OCI-M1 (cell line): ENCODE results near the gene PIK3CA.

Experiments
- DNase-seq: peaks from one replicate; lab custom pipeline; 2025; lab: John Stamatoyannopoulos, UW

Gene PIK3CA

GRCh38 chr3:179158336-179159039, 10.3 kb downstream of the PIK3CA start:
- DNase-seq: no peak

- DNase-seq: no peak
These were observed 15.3 kb downstream of the PIK3CA start for GRCh38 chr3:179163503-179163902.

- DNase-seq: no peak
These were observed 16.7 kb downstream of the PIK3CA start for GRCh38 chr3:179164857-179165256.

DNA sequence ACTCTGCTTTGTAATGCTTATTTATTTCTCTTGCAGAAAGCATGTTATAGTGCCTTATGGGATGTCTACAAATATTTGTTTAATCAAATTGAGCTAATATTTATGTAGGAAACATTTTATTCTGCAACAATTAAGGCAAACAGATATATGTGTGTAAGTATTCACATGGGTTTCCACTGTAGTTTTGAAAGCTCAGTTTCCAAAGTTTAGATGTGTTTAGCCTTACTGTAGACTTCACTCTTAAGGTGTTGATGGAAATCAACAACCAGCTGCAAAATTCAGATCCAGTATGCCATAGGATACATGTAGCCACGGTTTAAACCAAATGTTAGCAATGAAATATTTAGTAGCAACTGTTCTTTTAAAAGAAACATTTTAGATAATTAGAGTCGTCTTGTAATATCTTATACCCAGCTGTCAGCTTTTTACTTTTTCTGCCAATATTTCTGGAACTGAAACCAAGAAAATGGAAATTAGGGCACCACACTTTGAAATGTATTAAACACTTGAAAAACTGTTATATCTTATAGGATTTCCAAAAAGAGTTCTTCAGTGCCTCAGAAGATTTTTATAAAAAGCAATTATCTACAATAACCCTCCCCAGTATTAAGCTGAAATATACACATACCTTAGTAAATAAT, 18.5 kb downstream of the PIK3CA start:
- DNase-seq: no peak

GRCh38 chr3:179168918-179169317, 20.8 kb downstream of the PIK3CA start:
- DNase-seq: no peak

DNA sequence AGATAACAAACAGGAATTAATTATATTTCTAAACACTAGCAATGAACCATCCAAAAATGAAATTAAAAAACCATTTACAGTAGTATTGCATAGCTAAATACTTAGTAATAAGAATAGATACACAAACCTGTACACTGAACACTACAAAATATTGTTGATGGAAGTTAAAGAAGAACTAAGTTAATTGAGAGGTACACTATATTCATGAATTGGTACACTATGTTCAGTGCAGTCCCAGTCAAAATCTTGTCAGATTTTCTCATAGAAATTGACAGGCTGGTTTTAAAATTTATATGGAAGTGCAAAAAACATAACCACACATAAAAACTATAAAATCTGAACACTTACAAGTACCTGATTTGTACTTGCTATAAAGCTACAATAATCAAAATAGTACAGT, 24.4 kb downstream of the PIK3CA start:
- DNase-seq: no peak

GRCh38 chr3:179174316-179174715, 26.2 kb downstream of the PIK3CA start:
- DNase-seq: no peak

DNA sequence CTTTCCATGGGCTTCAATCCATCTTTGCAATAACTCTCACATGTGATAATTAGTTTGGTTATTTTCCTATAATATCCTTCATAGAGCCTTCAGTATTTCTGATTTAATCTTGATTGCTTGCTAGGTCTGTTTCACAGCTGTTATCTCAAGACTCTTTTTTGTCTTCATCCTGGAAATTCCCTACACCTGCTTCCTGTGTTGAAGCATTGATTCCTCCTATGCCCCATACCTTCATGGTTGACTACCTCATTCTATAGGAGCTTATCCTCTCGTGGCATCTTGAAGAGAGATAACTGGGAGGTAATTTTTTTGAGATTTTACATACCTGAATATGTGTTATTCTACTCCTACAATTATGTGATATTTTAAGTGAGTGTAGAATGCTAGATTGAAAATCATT, 26.7 kb downstream of the PIK3CA start:
- no peak for DNase-seq

DNA sequence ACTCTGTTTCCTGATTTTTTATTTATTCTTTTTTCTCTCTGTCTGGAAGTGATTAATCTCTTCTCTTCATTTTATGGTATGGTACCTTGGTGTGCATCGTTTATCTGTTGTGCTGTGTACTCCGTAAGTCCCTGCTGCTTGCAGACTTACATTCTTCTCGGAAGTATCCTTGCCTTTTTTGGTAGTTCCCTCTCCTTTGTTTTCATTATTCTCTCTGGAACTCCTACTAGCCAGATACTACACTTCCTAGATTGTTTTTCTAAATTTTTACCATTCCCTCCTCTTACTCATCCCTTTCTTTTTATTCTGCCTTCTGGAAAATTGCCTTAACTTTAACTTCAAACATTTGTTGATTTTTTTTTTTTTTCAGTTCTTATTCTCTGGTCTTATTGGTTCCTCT, 27.2 kb downstream of the PIK3CA start:
- DNase-seq: no peak

GRCh38 chr3:179177611-179178010, 29.5 kb downstream of the PIK3CA start:
- no peak for DNase-seq

- DNase-seq: no peak
These were observed 31.1 kb downstream of the PIK3CA start for GRCh38 chr3:179179256-179179655.

DNA sequence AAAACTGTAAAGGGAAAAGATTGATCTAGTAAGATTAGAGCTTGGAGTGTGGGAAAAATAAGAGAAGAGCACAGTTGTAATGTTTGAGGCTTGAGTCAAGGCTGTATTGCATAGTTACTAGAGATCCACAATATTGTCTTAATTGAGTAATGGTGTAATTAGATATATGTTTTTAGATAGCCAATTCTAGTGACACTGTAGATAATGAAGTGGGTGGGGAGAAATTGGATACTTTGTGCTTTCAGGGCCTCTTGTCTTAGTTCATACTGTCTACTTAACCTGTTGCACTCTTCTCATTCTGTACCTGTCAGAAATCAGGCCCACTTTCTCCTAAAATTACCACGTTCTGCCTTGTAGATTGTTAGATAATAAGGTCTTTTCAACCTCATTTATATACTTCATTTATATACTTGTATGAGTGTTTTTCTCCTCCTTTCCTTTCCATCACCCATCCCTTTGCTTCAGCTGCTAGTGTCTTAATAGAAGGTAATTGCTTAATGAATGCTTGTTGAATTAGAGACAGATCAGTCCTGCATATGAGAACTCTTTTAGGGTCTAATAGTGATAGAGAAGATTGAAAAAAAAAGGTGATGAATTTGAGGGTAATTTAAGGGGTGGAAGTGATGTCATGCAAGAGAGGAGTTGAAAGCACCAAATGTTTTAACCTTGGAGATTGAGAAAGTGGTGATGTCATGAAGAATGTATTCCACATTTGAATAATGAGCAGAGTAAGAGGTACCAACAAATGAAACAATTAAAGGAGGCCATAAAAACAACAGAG, 32.0 kb downstream of the PIK3CA start:
- DNase-seq: peak; percentile 40

GRCh38 chr3:179181021-179181472, 32.9 kb downstream of the PIK3CA start:
- DNase-seq: peak; percentile 58

- DNase-seq: peak; percentile 46
These were observed 33.9 kb downstream of the PIK3CA start for GRCh38 chr3:179181993-179182551.

DNA sequence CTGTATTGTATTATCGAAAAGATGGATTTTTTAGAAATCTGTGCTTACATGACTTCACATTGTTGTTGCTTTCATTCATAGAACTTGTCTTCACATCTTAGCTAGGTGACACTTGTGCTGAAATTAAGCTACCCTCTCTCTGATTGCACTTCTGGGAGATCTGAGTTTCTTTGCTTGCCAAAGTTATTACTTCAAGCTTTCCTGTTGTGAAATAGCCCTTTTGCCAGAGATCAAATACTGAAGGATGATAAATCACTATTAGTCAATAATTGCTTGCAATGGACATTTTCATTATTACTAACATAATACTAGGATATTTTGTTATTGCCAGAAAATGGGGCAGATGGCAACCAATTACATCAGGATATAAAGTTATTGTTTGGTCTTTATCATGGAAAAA, 34.7 kb downstream of the PIK3CA start:
- DNase-seq: no peak

DNA sequence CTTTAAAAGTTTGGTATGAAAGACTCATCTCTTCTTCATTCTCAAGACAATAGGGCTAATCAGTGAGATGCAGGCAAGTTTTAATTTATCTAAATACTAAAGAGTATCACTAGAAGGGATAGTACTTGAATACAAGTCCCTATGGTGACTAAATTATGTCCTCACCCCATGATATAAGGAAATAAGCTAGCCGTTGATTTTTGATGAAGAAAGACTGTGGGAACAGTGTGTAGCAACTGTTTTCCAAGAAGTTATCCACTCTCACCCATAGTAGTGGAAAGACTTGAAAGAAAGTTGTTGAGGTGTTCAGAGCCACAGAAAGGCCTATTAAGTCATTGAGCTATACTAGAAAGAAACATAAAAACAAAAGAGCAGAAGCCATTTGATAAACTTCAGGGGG, 36.7 kb downstream of the PIK3CA start:
- DNase-seq: no peak

DNA sequence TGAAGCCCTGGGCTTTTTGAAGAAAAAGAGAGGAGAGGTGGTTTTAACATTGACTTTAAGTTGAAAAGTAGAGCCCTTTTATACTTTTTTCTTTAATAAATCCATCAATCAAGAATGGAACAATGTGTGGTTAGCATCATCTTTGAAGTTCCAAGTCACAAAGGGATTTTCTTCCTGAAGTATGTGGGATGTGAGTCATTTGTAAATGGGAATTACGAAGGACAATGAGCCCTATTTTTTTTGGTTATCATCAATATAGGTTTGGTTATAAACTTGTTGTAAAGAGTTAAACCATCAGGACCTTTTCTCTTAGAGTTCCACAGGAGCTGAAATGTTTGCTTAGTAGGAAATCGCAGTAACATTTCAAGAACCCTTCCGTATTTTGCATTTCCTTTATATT, 38.3 kb downstream of the PIK3CA start:
- no peak for DNase-seq

- no peak for DNase-seq
These were observed 41.6 kb downstream of the PIK3CA start for GRCh38 chr3:179189759-179190158.

DNA sequence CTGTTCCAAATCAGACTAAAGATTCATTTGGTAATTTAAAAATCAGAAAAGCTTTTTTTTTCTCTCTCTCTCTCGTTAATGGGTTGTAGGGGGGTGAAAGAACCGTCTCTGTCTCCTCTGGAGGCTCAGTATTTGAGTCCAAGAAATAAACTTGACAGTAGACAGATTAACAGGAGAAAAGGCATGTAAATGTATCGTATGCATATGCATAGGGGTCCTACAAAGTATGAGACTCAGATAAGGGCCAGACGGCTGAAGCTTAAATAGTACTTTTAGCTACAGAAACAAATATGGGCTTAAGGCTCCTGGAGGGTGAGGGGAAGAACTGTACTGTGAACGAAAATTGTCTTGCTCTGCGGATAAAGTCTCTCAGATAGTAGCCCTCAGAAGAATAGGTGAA, 42.4 kb downstream of the PIK3CA start:
- DNase-seq: no peak

GRCh38 chr3:179192542-179192941, 44.4 kb downstream of the PIK3CA start:
- no peak for DNase-seq

DNA sequence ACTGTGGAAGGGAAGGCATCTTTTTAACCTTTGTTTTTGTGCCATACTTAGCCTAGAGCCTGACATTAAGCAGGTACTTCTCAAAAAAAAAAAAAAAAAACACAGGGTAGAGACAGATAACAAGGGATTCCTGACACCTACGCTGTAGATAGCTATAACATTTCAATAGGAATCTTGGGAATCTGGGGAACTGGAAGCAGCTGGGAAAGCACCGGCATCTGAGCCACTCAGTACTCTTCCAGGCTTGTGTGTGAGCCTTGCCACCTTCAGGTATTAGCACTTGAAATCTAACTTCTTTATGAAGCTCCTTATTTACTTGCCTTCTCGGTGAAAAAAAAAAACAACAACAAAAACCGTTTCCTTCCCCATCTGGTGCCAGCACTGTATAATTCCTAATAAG, 46.8 kb downstream of the PIK3CA start:
- DNase-seq: no peak

DNA sequence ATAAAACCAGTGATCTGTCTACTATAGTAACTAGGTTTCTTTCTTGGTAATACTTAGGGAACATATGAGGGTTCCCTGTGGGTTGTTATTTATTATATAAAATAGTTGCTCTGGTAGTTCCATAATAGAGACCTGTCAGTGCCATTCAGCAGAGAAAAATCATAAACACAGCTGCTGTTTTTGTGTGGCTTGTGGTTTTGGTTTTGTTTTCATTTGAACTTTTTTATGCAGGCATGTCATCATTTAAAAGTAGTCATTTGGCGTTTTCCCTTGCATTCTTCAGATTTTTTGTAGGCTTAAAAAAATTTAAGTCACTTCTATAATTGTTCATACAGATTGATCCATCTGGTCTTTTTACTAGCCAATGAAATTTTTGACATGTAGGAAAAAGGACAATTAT, 47.9 kb downstream of the PIK3CA start:
- DNase-seq: peak; percentile 28

DNA sequence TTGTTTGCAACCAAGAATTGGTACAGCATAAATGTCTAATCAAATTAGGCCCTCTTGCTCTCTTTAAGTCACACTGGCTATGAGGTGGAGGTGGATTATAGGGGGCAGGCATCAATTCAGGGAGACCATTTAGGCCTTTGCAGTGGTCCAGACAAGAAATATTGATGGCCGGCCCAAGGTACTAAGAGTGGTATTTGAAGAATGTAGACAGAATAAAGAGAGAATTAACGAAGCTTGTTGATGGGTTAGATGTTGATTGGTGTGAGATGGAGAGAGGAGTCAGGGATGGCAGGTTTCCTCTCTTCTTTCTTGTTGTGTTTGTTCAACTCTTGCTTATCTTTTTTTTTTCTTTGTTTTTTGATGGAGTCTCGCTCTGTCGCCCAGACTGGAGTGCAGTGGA, 48.5 kb downstream of the PIK3CA start:
- no peak for DNase-seq
